K562 (cell line): ENCODE data around the gene TIMM17A. TPM values are rescaled to one million over a fixed set of nuclear protein-coding genes. Genes with fewer than 3 reads are reported as not detected.
A peak's percentile ranks its signal among the peaks of the same experiment; 100 is the strongest.

Experiments
- ARID4B ChIP-seq: sonication (generic); formaldehyde crosslinking; IDR thresholded peaks from 2 replicates; pipeline ENCODE4 v1.8.0; 2022; ENCODE audit warnings: mild to moderate bottlenecking, missing genetic modification reagents
- BDP1 ChIP-seq: IDR thresholded peaks from 3 replicates; pipeline ENCODE4 v1.6.1; 2011; ENCODE audit not compliant: insufficient read length, insufficient read depth
- CHCHD3 ChIP-seq: fragments of 250-450 bp; sonication (Bioruptor Pico); IDR thresholded peaks from 2 replicates; pipeline ENCODE4 v2.1.2; 2022; ENCODE audit warnings: mild to moderate bottlenecking
- ETV5 ChIP-seq: sonication (generic); formaldehyde crosslinking; IDR thresholded peaks from 2 replicates; pipeline ENCODE4 v1.4.0; 2020; ENCODE audit warnings: low read depth, mild to moderate bottlenecking, missing genetic modification reagents
- KLF13 ChIP-seq: fragments of 450-650 bp; IDR thresholded peaks from 2 replicates; pipeline ENCODE4 v1.6.1; 2016; ENCODE audit warnings: missing genetic modification characterization, low read depth, mild to moderate bottlenecking, missing compliant biosample characterization, moderate library complexity, borderline replicate concordance
- KLF6 ChIP-seq: fragments of 250-450 bp; sonication (Bioruptor Pico); IDR thresholded peaks from 2 replicates; pipeline ENCODE4 v1.4.0; 2020; ENCODE audit warnings: mild to moderate bottlenecking, moderate library complexity, borderline replicate concordance
- MYBL2 ChIP-seq, 2 experiments: fragments of 450-650 bp in 1 of 2; sonication (generic) in 1 of 2; formaldehyde crosslinking in 1 of 2; IDR thresholded peaks; 2 replicates each; pipeline versions ENCODE4 v1.6.1 to v1.8.1; 2017 to 2022; ENCODE audit warnings: borderline replicate concordance in 1 of 2, inconsistent platforms in 1 of 2, low read depth in 1 of 2, mild to moderate bottlenecking in 1 of 2, missing genetic modification reagents in 1 of 2, moderate library complexity in 1 of 2
- NR2C2 ChIP-seq, 2 experiments: fragments of 200-800 bp in 1 of 2; sonication (Bioruptor generic) in 1 of 2; sonication (generic) in 1 of 2; formaldehyde crosslinking in 1 of 2; IDR thresholded peaks; 2 replicates each; pipeline versions ENCODE4 v1.6.1 to v1.8.0; 2016 to 2022; ENCODE audit warnings: mild to moderate bottlenecking in 1 of 2, missing compliant biosample characterization in 1 of 2, missing genetic modification characterization in 1 of 2, missing genetic modification reagents in 1 of 2
- NUFIP1 ChIP-seq: fragments of 450-650 bp; IDR thresholded peaks from 2 replicates; pipeline ENCODE4 v1.6.1; 2018; ENCODE audit not compliant: partially characterized antibody
- OTX1 ChIP-seq: fragments of 450-650 bp; formaldehyde crosslinking; IDR thresholded peaks from 2 replicates; pipeline ENCODE4 v1.4.0; 2022; ENCODE audit warnings: mild to moderate bottlenecking
- PCBP2 ChIP-seq: fragments of 200-400 bp; formaldehyde crosslinking; IDR thresholded peaks from 2 replicates; pipeline ENCODE4 v1.6.1; 2018; ENCODE audit warnings: low read length, low read depth, mild to moderate bottlenecking, moderate library complexity; ENCODE audit not compliant: poor library complexity, severe bottlenecking
- PRPF4 ChIP-seq: fragments of 200-400 bp; formaldehyde crosslinking; IDR thresholded peaks from one replicate; pipeline ENCODE4 v1.6.1; 2017; ENCODE audit warnings: low read length, low read depth, mild to moderate bottlenecking; ENCODE audit not compliant: insufficient read depth, poor library complexity, severe bottlenecking
- RAD51 ChIP-seq: fragments of 450-650 bp; IDR thresholded peaks from 2 replicates; pipeline ENCODE4 v1.7.1; 2016; ENCODE audit warnings: low read depth, mild to moderate bottlenecking, borderline replicate concordance
- SMARCE1 ChIP-seq: fragments of 450-650 bp; IDR thresholded peaks from 2 replicates; pipeline ENCODE4 v1.7.1; 2016; ENCODE audit warnings: mild to moderate bottlenecking
- SRSF1 ChIP-seq: fragments of 200-400 bp; formaldehyde crosslinking; IDR thresholded peaks from 2 replicates; pipeline ENCODE4 v1.6.1; 2017; ENCODE audit warnings: mild to moderate bottlenecking, low read depth, low read length, moderate library complexity
- TBL1XR1 ChIP-seq, 2 experiments: IDR thresholded peaks; 2 replicates each; pipeline ENCODE4 v1.6.1; 2012; ENCODE audit warnings: improper control_type of control experiment in 2 of 2, low read length in 2 of 2, mild to moderate bottlenecking in 1 of 2
- TCF7L2 ChIP-seq: fragments of 150-350 bp; IDR thresholded peaks from 2 replicates; pipeline ENCODE4 v1.6.1; 2016; ENCODE audit warnings: low read depth, mild to moderate bottlenecking, low read length, moderate library complexity
- U2AF2 ChIP-seq: fragments of 200-400 bp; formaldehyde crosslinking; optimal IDR thresholded peaks from 2 replicates; pipeline ENCODE3; 2017; ENCODE audit warnings: low read depth, mild to moderate bottlenecking, low read length
- ZBTB7A ChIP-seq: IDR thresholded peaks from 2 replicates; pipeline ENCODE4 v1.6.1; 2011; ENCODE audit warnings: low read depth, mild to moderate bottlenecking, low read length, moderate library complexity, borderline replicate concordance; ENCODE audit not compliant: control insufficient read depth
- ZNF197 ChIP-seq: fragments of 200-800 bp; sonication (Bioruptor generic); IDR thresholded peaks from 2 replicates; pipeline ENCODE4 v1.6.1; 2016; ENCODE audit warnings: low read depth, missing genetic modification characterization, missing compliant biosample characterization
- ZNF507 ChIP-seq: conservative IDR thresholded peaks from 2 replicates; pipeline ENCODE4 v1.6.1; 2017; ENCODE audit warnings: missing genetic modification characterization, missing compliant biosample characterization
- ZNF57 ChIP-seq: fragments of 450-650 bp; formaldehyde crosslinking; IDR thresholded peaks from 2 replicates; pipeline ENCODE4 v1.4.0; 2020; ENCODE audit warnings: mild to moderate bottlenecking, moderate library complexity
- ZNF707 ChIP-seq: fragments of 250-450 bp; sonication (Bioruptor Pico); conservative IDR thresholded peaks from 2 replicates; pipeline ENCODE4 v1.8.0; 2022; ENCODE audit warnings: inconsistent platforms, mild to moderate bottlenecking, moderate library complexity
- ZNF830 ChIP-seq: fragments of 250-450 bp; sonication (Bioruptor Pico); IDR thresholded peaks from 2 replicates; pipeline ENCODE4 v1.5.0; 2021; ENCODE audit warnings: mild to moderate bottlenecking
- ZSCAN32 ChIP-seq: fragments of 450-650 bp; formaldehyde crosslinking; IDR thresholded peaks from 2 replicates; pipeline ENCODE4 v1.4.0; 2020; ENCODE audit warnings: mild to moderate bottlenecking, moderate library complexity
- polyA plus RNA-seq, 8 experiments: library from polyadenylated mRNA; depleted of rRNA in 4 of 8; stranded (reverse) in 5 of 8; unstranded in 3 of 8; fragments of >200 nt; fragmentation: Nextera tagmentation in 2 of 8; fragmentation: Illumina TruSeq in 1 of 8; extraction: Ambion mirVana in 2 of 8; extraction: Trizol in 1 of 8; gene quantifications; 2 replicates each; pipeline versions ENCODE4 v1.2.1 to v1.2.3, GENCODE V29; 2011 to 2014; ENCODE audit warnings: inconsistent platforms in 1 of 8, missing spikeins in 1 of 8
- total RNA-seq, 7 experiments: library from RNA; depleted of rRNA in 6 of 7; stranded (reverse); fragments of >200 nt in 6 of 7; fragmentation: Illumina TruSeq in 2 of 7; extraction: Trizol in 2 of 7; gene quantifications; 2 replicates each; pipeline versions ENCODE4 v1.2.1 to v1.2.3, GENCODE V29; 2011 to 2021; ENCODE audit warnings: low replicate concordance in 1 of 7

TIMM17A gene
- total and polyA plus RNA-seq, 9 of the 15 experiments (the other 6 are each of a cell fraction or from before 2014, with no cell fraction given), result 116 to 744 (median 180) TPM

- TF ChIP-seq ARID4B (CRISPR knock-in tag), result no peak
- peak in 1 of 2 experiments; percentile 64; a peak in 1 of 4 replicates for TF ChIP-seq TBL1XR1 (IDR thresholded peaks at IDR 0.05; ENCODE audit: low read length in 2 of 2)
- TF ChIP-seq PCBP2, result no peak
- TF ChIP-seq ZNF830, result no peak
- no peak for TF ChIP-seq PRPF4
- TF ChIP-seq KLF6 (CRISPR knock-in tag), result peak; percentile 60; the same call in 1 of the 2 replicates
- no peak for TF ChIP-seq BDP1
- TF ChIP-seq RAD51, result peak; percentile 28; the same call in 1 of the 2 replicates
- peak; percentile 93 for TF ChIP-seq SMARCE1
- TF ChIP-seq NR2C2 (CRISPR knock-in tag; IDR thresholded peaks at IDR 0.05), result no peak
- TF ChIP-seq NR2C2 (tag; IDR thresholded peaks at IDR 0.05), result peak; percentile 42; the same call in 1 of the 2 replicates
- no peak for TF ChIP-seq ZNF57 (CRISPR knock-in tag)
- no peak for TF ChIP-seq NUFIP1
- 0 out of 2 replicates have a peak, but pooled peaks have one; percentile 45 for TF ChIP-seq OTX1
- no peak for TF ChIP-seq MYBL2 (IDR thresholded peaks at IDR 0.05; ENCODE audit: low read depth)
- no peak for TF ChIP-seq MYBL2 (CRISPR knock-in tag; IDR thresholded peaks at IDR 0.05; ENCODE audit: borderline replicate concordance)
- no peak for TF ChIP-seq TCF7L2
- no peak for TF ChIP-seq ZNF507 (tag)
- no peak for TF ChIP-seq ZNF707 (CRISPR knock-in tag)
- TF ChIP-seq KLF13 (tag), result no peak
- no peak for TF ChIP-seq SRSF1
- TF ChIP-seq CHCHD3 (CRISPR knock-in tag), result no peak
- TF ChIP-seq ZNF197 (CRISPR knock-in tag), result peak; percentile 82
- TF ChIP-seq U2AF2, result no peak
- no peak for TF ChIP-seq ZBTB7A
- peak; percentile 15; the same call in 1 of the 2 replicates for TF ChIP-seq ETV5
- TF ChIP-seq ZSCAN32, result no peak
Observed at GRCh38 chr1:202007805-202008489, 52.6 kb downstream of the TIMM17A start (continued).
